ENCODE data around the gene FBLN1. TPM values are rescaled to one million over a fixed set of nuclear protein-coding genes. Genes with fewer than 3 reads are reported as not detected.
"Not testable (repeated sequence)": the region's sequence is repeated elsewhere in the genome, so short reads cannot be mapped to it uniquely, and the experiment has no call there.

Gene FBLN1
- 126 and 132 TPM in 2 replicates for total RNA-seq (2014; rRNA removed; shearing (Covaris generic))

DNA sequence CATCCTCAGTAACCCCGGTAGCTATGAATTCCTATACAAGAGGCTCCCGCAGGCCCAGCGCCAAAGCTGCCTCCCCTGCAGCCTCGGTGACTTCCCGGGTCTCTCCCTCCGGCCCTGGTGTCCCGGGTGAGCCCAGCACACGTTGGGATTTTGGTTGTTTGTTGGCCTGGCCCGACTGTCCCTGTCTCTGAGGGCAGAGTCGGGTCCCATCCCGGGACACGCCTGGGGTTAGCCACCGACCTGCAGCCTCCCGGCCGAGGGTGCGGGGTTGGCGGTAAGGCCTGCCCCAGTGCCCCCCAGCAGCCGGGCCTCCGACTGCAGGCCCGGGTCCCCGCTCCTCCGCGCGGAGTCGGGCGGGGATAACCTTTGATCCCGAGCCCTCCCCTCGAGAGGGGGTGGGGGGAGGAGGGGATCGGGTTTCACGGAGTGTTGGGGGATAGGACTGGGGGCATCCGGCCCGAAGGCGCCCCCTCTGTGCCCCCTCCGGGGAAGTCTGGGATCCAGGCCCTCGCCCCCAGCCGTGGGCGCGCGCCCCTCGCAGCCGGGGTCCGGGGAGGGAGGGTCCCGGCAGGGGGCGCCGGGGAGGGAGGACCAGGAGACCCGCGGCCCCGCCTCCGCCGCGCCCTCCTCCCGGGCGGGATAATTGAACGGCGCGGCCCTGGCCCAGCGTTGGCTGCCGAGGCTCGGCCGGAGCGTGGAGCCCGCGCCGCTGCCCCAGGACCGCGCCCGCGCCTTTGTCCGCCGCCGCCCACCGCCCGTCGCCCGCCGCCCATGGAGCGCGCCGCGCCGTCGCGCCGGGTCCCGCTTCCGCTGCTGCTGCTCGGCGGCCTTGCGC is at the start of gene FBLN1:
FBLN1 (plus strand) TSS at position 669 of the 835 bp plus-strand sequence; CDS start at position 772, 103 bp downstream.
- H3K4me3 ChIP-seq (ENCODE audit: insufficient read depth, low read depth, low read length), result peak within 1 kb of the TSS; percentile 74
- peak; percentile 97 for DNase-seq

GRCh38 chr22:45453764-45454163 is 48.9 kb upstream of the FBLN1 start:
- no peaks in the 10 kb centered on the region for H3K36me3 ChIP-seq (replicated peaks; ENCODE audit: control insufficient read depth, insufficient read depth, low read length)
- DNase-seq, result no peak
- no peak overlapping the region for H3K4me3 ChIP-seq (ENCODE audit: insufficient read depth, low read depth, low read length)
- no peaks in the 10 kb centered on the region for H3K27me3 ChIP-seq (ENCODE audit: control insufficient read depth, insufficient read depth, low read length)

More for the DNA sequence above, at the start of gene FBLN1:
- no peaks in the 10 kb centered on the region for H3K27me3 ChIP-seq (ENCODE audit: control insufficient read depth, insufficient read depth, low read length)
- H3K36me3 ChIP-seq (replicated peaks; ENCODE audit: control insufficient read depth, insufficient read depth, low read length), result no peaks in the 10 kb centered on the region

GRCh38 chr22:45454275-45454674 is 48.4 kb upstream of the FBLN1 start:
- Histone ChIP-seq H3K36me3 (replicated peaks; ENCODE audit: control insufficient read depth, insufficient read depth, low read length) (no peaks in the 10 kb centered on the region), H3K4me3 (ENCODE audit: insufficient read depth, low read depth, low read length) (no peak overlapping the region), H3K27me3 (ENCODE audit: control insufficient read depth, insufficient read depth, low read length) (no peaks in the 10 kb centered on the region)
- DNase-seq, result no peak

- Histone ChIP-seq H3K4me3 (ENCODE audit: insufficient read depth, low read depth, low read length) (no peak overlapping the region), H3K36me3 (replicated peaks; ENCODE audit: control insufficient read depth, insufficient read depth, low read length) (no peaks in the 10 kb centered on the region), H3K27me3 (ENCODE audit: control insufficient read depth, insufficient read depth, low read length) (no peaks in the 10 kb centered on the region)
- no peak for DNase-seq
Measured at GRCh38 chr22:45455212-45455611, 47.5 kb upstream of the FBLN1 start.

GRCh38 chr22:45455621-45456020 is 47.1 kb upstream of the FBLN1 start:
- no peaks in the 10 kb centered on the region for H3K27me3 ChIP-seq (ENCODE audit: control insufficient read depth, insufficient read depth, low read length)
- no peak for DNase-seq
- no peaks in the 10 kb centered on the region for H3K36me3 ChIP-seq (replicated peaks; ENCODE audit: control insufficient read depth, insufficient read depth, low read length)
- no peak overlapping the region for H3K4me3 ChIP-seq (ENCODE audit: insufficient read depth, low read depth, low read length)

DNA sequence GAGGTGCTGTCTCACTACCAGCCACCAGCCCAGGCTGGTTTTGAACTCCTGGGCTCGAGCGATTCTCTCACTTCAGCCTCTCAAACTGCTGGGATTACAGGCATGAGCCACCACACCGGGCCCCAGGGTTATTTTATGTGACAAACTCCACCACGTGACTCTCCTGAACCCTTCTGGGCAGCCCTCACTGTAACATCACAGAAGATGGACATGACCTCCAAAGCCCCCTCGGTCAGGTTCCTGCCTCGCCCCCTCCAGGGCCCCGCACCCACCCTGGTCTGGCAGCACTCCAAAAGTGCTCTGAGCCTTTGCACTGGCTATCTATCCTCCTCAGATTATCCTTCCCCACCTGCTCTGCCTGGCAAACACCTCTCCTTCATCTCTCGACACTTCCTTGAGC is 45.9 kb upstream of the FBLN1 start:
- no peak for DNase-seq

GRCh38 chr22:45458532-45458931 is 44.2 kb upstream of the FBLN1 start:
- H3K36me3 ChIP-seq (replicated peaks; ENCODE audit: control insufficient read depth, insufficient read depth, low read length), result no peaks in the 10 kb centered on the region
- no peak overlapping the region for H3K4me3 ChIP-seq (ENCODE audit: insufficient read depth, low read depth, low read length)
- no peak for DNase-seq
- H3K27me3 ChIP-seq (ENCODE audit: control insufficient read depth, insufficient read depth, low read length), result no peaks in the 10 kb centered on the region

More for the DNA sequence above, 45.9 kb upstream of the FBLN1 start:
- H3K4me3 ChIP-seq (ENCODE audit: insufficient read depth, low read depth, low read length), result no peak overlapping the region
- no peaks in the 10 kb centered on the region for H3K36me3 ChIP-seq (replicated peaks; ENCODE audit: control insufficient read depth, insufficient read depth, low read length)
- H3K27me3 ChIP-seq (ENCODE audit: control insufficient read depth, insufficient read depth, low read length), result no peaks in the 10 kb centered on the region

GRCh38 chr22:45459235-45459634 is 43.4 kb upstream of the FBLN1 start:
- H3K36me3 ChIP-seq (replicated peaks; ENCODE audit: control insufficient read depth, insufficient read depth, low read length), result no peaks in the 10 kb centered on the region
- no peaks in the 10 kb centered on the region for H3K27me3 ChIP-seq (ENCODE audit: control insufficient read depth, insufficient read depth, low read length)
- no peak for DNase-seq
- H3K4me3 ChIP-seq (ENCODE audit: insufficient read depth, low read depth, low read length), result no peak overlapping the region

DNA sequence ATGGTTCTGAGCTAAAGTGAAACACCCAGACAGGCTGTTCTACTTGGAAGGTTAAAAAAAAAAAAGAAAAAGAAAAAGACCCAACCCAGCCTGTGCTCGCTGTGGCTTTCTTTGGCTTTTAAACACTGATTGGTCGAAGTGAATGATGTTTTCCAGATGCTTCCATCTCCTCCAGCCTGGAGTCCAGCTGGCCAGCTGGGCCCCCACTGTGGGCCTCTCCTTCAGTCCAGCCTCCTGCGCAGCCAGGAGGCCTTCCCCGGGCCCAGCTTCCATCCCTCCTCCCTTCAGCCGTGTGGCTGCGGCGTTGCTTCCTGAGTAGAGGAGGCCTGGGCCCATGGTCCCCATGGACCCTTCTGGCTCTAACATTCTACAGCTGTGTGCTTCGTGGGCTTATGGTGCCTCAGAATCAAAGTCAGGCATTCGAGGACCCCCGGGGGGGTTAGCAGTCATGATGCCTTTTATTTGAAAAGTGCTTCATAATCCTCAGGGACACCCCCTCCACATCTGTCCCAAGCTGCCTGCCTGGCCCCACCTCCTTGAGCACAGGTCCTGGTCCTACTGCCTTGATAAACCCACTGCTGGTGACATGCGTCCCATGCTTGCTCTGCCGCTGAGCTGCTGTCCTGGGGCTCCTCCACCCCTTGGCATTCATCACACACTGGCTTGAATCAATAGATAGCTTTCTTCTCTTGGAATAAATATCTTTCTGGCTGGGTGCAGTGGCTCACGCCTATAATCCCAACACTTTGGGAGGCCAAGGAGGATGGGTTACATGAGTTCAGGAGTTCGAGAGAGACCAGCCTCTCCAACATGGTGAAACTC is 42.2 kb upstream of the FBLN1 start:
- H3K4me3 ChIP-seq (ENCODE audit: insufficient read depth, low read depth, low read length), result no peak overlapping the region

GRCh38 chr22:45462034-45462655 is 40.5 kb upstream of the FBLN1 start:
- H3K4me3 ChIP-seq (ENCODE audit: insufficient read depth, low read depth, low read length), result no peak overlapping the region
- peak; percentile 79 for DNase-seq
- no peaks in the 10 kb centered on the region for H3K36me3 ChIP-seq (replicated peaks; ENCODE audit: control insufficient read depth, insufficient read depth, low read length)
- H3K27me3 ChIP-seq (ENCODE audit: control insufficient read depth, insufficient read depth, low read length), result no peaks in the 10 kb centered on the region

More for the DNA sequence above, 42.2 kb upstream of the FBLN1 start:
- DNase-seq, result no peak
- Histone ChIP-seq H3K36me3 (replicated peaks; ENCODE audit: control insufficient read depth, insufficient read depth, low read length) (no peaks in the 10 kb centered on the region), H3K27me3 (ENCODE audit: control insufficient read depth, insufficient read depth, low read length) (no peaks in the 10 kb centered on the region)

DNA sequence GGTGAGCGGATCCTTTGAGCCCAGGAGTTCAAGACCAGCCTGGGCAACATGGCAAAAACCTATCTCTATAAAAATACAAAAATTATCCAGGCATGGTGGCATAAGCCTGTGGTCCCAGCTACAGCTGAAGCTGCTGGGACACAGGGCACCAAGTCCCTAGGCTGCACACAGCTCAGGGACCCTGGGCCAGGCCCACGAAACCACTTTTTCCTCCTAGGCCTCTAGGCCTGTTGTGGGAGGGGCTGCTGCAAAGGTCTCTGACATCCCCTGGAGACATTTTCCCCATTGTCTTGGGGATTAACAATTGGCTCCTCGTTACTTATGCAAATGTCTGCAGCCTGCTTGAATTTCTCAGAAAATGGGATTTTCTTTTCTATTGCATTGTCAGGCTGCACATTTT is 39.0 kb upstream of the FBLN1 start:
- H3K36me3 ChIP-seq (replicated peaks; ENCODE audit: control insufficient read depth, insufficient read depth, low read length); H3K4me3 ChIP-seq (ENCODE audit: insufficient read depth, low read depth, low read length): not testable (repeated sequence)

GRCh38 chr22:45465633-45466032 is 37.0 kb upstream of the FBLN1 start:
- no peaks in the 10 kb centered on the region for H3K36me3 ChIP-seq (replicated peaks; ENCODE audit: control insufficient read depth, insufficient read depth, low read length)
- H3K27me3 ChIP-seq (ENCODE audit: control insufficient read depth, insufficient read depth, low read length), result no peaks in the 10 kb centered on the region
- no peak for DNase-seq
- H3K4me3 ChIP-seq (ENCODE audit: insufficient read depth, low read depth, low read length), result no peak overlapping the region

More for the DNA sequence above, 39.0 kb upstream of the FBLN1 start:
- H3K27me3 ChIP-seq (ENCODE audit: control insufficient read depth, insufficient read depth, low read length); DNase-seq: not testable (repeated sequence)

GRCh38 chr22:45468872-45469271 is 33.8 kb upstream of the FBLN1 start:
- no peak overlapping the region for H3K4me3 ChIP-seq (ENCODE audit: insufficient read depth, low read depth, low read length)
- H3K36me3 ChIP-seq (replicated peaks; ENCODE audit: control insufficient read depth, insufficient read depth, low read length), result no peaks in the 10 kb centered on the region
- H3K27me3 ChIP-seq (ENCODE audit: control insufficient read depth, insufficient read depth, low read length), result no peaks in the 10 kb centered on the region
- no peak for DNase-seq

GRCh38 chr22:45469281-45470073 is 33.2 kb upstream of the FBLN1 start:
- H3K4me3 ChIP-seq (ENCODE audit: insufficient read depth, low read depth, low read length), result no peak overlapping the region
- DNase-seq, result no peak
- H3K36me3 ChIP-seq (replicated peaks; ENCODE audit: control insufficient read depth, insufficient read depth, low read length), result no peaks in the 10 kb centered on the region
- no peaks in the 10 kb centered on the region for H3K27me3 ChIP-seq (ENCODE audit: control insufficient read depth, insufficient read depth, low read length)
